Hepatocyte (in vitro differentiated cells): ENCODE measurements around the gene AKAP13. TPM values are rescaled to one million over a fixed set of nuclear protein-coding genes. Genes with fewer than 3 reads are reported as not detected.

Experiments
- DNase-seq: peaks from one replicate; pipeline ENCODE4 v3.0.0-alpha.2; 2016; ENCODE audit warnings: low spot score
- H2AFZ ChIP-seq: fragments of 200-600 bp; sonication (generic); 2 replicates; pipeline ENCODE4 v1.6.0; 2016; ENCODE audit warnings: antibody characterized with exemption, mild to moderate bottlenecking
- H3K27ac ChIP-seq: fragments of 200-600 bp; sonication (generic); 2 replicates; pipeline ENCODE4 v1.5.1; 2016; ENCODE audit warnings: mild to moderate bottlenecking
- H3K27me3 ChIP-seq: fragments of 200-600 bp; sonication (generic); 2 replicates; pipeline ENCODE4 v1.6.1; 2016
- H3K36me3 ChIP-seq: fragments of 200-600 bp; sonication (generic); replicated peaks from 2 replicates; pipeline ENCODE4 v1.5.1; 2016; ENCODE audit warnings: low read depth; ENCODE audit not compliant: insufficient read depth
- H3K4me1 ChIP-seq: fragments of 200-600 bp; sonication (generic); 2 replicates; pipeline ENCODE4 v1.5.1; 2016; ENCODE audit warnings: mild to moderate bottlenecking, moderate library complexity; ENCODE audit not compliant: insufficient read depth
- H3K4me2 ChIP-seq: fragments of 200-600 bp; sonication (generic); 2 replicates; pipeline ENCODE4 v1.6.0; 2016
- H3K4me3 ChIP-seq: fragments of 200-600 bp; sonication (generic); 2 replicates; pipeline ENCODE4 v1.5.1; 2016; ENCODE audit warnings: mild to moderate bottlenecking
- H3K79me2 ChIP-seq: fragments of 200-600 bp; sonication (generic); 2 replicates; pipeline ENCODE4 v1.6.0; 2017; ENCODE audit warnings: mild to moderate bottlenecking
- H3K9me2 ChIP-seq: fragments of 200-600 bp; sonication (generic); replicated peaks from 2 replicates; pipeline ENCODE4 v1.6.0; 2017; ENCODE audit warnings: mild to moderate bottlenecking; ENCODE audit not compliant: insufficient read depth
- H3K9me3 ChIP-seq: fragments of 200-600 bp; sonication (generic); 2 replicates; pipeline ENCODE4 v1.5.1; 2016; ENCODE audit warnings: low read depth, mild to moderate bottlenecking
- H4K20me1 ChIP-seq: fragments of 200-600 bp; sonication (generic); 2 replicates; pipeline ENCODE4 v1.6.0; 2016; ENCODE audit warnings: mild to moderate bottlenecking; ENCODE audit not compliant: insufficient read depth, poor library complexity, severe bottlenecking
- CTCF ChIP-seq: fragments of 200-600 bp; sonication (generic); IDR thresholded peaks from 2 replicates; pipeline ENCODE4 v1.5.1; 2016; ENCODE audit warnings: antibody characterized with exemption, mild to moderate bottlenecking; ENCODE audit not compliant: poor library complexity
- EZH2 ChIP-seq: fragments of 200-600 bp; sonication (generic); IDR thresholded peaks from 2 replicates; pipeline ENCODE4 v1.6.1; 2016; ENCODE audit warnings: antibody characterized with exemption, mild to moderate bottlenecking, borderline replicate concordance
- EZH2phosphoT487 ChIP-seq: fragments of 200-600 bp; sonication (generic); IDR thresholded peaks from one replicate; pipeline ENCODE4 v1.6.1; 2018; ENCODE audit warnings: antibody characterized with exemption, mild to moderate bottlenecking, low read depth, moderate library complexity; ENCODE audit not compliant: unreplicated experiment, severe bottlenecking
- WGBS: methylation state at CpG from one replicate; pipeline ENCODE4 v1.1.6; 2016; ENCODE audit warnings: low lambda C conversion rate; ENCODE audit errors: missing lambda C conversion rate; 5-methylcytosine and 5-hydroxymethylcytosine counted together
- polyA plus RNA-seq: library from polyadenylated mRNA; unstranded; fragments of >200 nt; fragmentation: Nextera tagmentation; extraction: Ambion mirVana; gene quantifications from 2 replicates; pipeline ENCODE4 v1.2.1, GENCODE V29; 2016
- total RNA-seq: library from RNA; depleted of rRNA; stranded (reverse); fragments of >200 nt; gene quantifications from 2 replicates; pipeline ENCODE4 v1.2.3, GENCODE V29; 2014

The AKAP13 gene
- total and polyA plus RNA-seq, 2 experiments from 2014 or later = 55.6 to 80.9 TPM

DNA sequence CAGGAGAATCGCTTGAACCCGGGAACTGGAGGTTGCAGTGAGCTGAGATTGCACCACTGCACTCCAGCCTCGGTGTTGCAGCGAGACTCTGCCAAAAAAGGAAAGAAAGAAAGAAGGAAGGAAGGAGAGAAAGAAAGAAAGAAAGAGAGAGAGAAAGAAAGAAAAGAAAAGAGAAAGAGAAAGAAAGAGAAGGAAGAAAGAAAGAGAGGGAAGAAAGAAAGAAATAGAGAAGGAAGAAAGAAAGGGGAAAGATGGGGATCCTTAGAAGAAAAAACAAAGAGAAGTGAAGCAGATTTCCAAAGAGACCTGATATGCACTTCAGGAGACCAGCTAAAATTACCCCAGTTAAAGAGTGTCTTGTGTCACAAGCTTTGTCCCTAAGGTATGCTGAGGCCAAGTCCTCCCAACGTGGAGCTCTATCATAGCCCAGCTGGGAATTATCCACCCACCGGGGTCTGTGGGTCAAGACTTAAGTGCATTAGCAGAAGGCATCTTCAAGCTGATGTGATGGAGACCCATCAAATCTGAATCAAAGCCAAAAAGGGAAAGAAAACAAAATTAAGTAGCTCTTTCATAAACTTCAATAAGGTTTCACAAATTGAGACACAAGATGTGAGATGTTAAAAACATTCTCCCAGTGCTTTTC is 17.8 kb upstream of the AKAP13 start:
- Histone ChIP-seq H3K79me2 (no peaks in the 10 kb centered on the region), H3K36me3 (no peaks in the 10 kb centered on the region), H4K20me1 (no peaks in the 10 kb centered on the region), H3K4me2 (no peak overlapping the region), H3K27me3 (no peaks in the 10 kb centered on the region), H3K4me3 (no peak overlapping the region), H3K9me3 (no peaks in the 10 kb centered on the region), H3K9me2 (no peaks in the 10 kb centered on the region), H2AFZ (no peak overlapping the region), H3K27ac (no peak overlapping the region), H3K4me1 (peaks cover 3% of the 10 kb centered on the region)
- TF ChIP-seq CTCF (no peak), EZH2phosphoT487 (no peak), EZH2 (no peak)
- no peak for DNase-seq
- 94% methylated on average over 6 of the region's 6 CpGs for WGBS

DNA sequence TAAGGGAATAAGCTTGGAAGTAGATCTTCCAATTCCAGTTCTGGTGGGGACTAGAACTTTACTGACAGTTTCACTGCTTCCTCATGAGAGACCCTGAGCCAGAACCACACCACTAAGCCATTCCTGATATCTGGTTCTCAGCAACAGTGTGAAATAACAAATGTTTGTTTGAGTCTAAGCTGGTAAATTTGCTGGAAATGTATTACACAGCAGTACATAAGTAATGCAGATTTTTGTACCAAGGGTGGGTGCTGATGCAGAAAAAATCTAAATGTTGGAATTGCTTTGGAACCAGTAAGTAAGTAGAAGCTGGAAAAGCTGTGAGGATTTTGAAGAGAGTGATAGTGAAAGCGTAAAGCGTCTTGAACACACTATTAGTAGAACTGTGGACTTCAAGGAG is 14.4 kb upstream of the AKAP13 start:
- WGBS = 85% methylated on average over 2 of the region's 2 CpGs
- no peak for DNase-seq

GRCh38 chr15:85367741-85368140 is 12.7 kb upstream of the AKAP13 start:
- Histone ChIP-seq H3K36me3 (no peaks in the 10 kb centered on the region), H3K4me3 (no peak overlapping the region), H3K9me3 (no peaks in the 10 kb centered on the region), H2AFZ (no peak overlapping the region), H3K4me1 (no peaks in the 10 kb centered on the region), H3K4me2 (no peak overlapping the region), H4K20me1 (no peaks in the 10 kb centered on the region), H3K79me2 (no peaks in the 10 kb centered on the region), H3K27ac (no peak overlapping the region), H3K27me3 (no peaks in the 10 kb centered on the region), H3K9me2 (no peaks in the 10 kb centered on the region)
- TF ChIP-seq EZH2 (no peak), CTCF (no peak), EZH2phosphoT487 (no peak)
- DNase-seq = no peak
- 83% methylated on average over 4 of the region's 4 CpGs for WGBS

More for the DNA sequence above, 14.4 kb upstream of the AKAP13 start:
- Histone ChIP-seq H3K36me3 (no peaks in the 10 kb centered on the region), H3K4me2 (no peak overlapping the region), H3K27ac (no peak overlapping the region), H3K4me1 (no peaks in the 10 kb centered on the region), H3K9me3 (no peaks in the 10 kb centered on the region), H2AFZ (no peak overlapping the region), H3K79me2 (no peaks in the 10 kb centered on the region), H3K27me3 (no peaks in the 10 kb centered on the region), H4K20me1 (no peaks in the 10 kb centered on the region), H3K9me2 (no peaks in the 10 kb centered on the region), H3K4me3 (no peak overlapping the region)
- TF ChIP-seq EZH2 (no peak), EZH2phosphoT487 (no peak), CTCF (no peak)

GRCh38 chr15:85374831-85375230 is 5.6 kb upstream of the AKAP13 start:
- no peaks in the 10 kb centered on the region for H3K36me3 ChIP-seq

More at GRCh38 chr15:85374831-85375230, 5.6 kb upstream of the AKAP13 start:
- no peak overlapping the region for H3K4me2 ChIP-seq
- H3K27me3 ChIP-seq = no peaks in the 10 kb centered on the region
- H3K4me3 ChIP-seq = no peak overlapping the region
- H4K20me1 ChIP-seq = no peaks in the 10 kb centered on the region
- no peaks in the 10 kb centered on the region for H3K4me1 ChIP-seq
- no peaks in the 10 kb centered on the region for H3K9me3 ChIP-seq
- WGBS = 85% methylated on average over 4 of the region's 4 CpGs
- no peak for DNase-seq
- no peak overlapping the region for H3K27ac ChIP-seq
- H2AFZ ChIP-seq = no peak overlapping the region
- H3K9me2 ChIP-seq = no peaks in the 10 kb centered on the region
- no peaks in the 10 kb centered on the region for H3K79me2 ChIP-seq
- TF ChIP-seq EZH2phosphoT487 (no peak), CTCF (no peak), EZH2 (no peak)
